GM12872 (cell line): ENCODE measurements around the gene EIF4G3.

Source experiments
- TF ChIP-seq, protein P1 (sequence below): IDR thresholded peaks from 3 replicates; pipeline ENCODE4 v1.5.1; 2011; ENCODE audit warnings: low read depth, mild to moderate bottlenecking, low read length, moderate library complexity; ENCODE audit not compliant: insufficient read depth

EIF4G3 gene

DNA sequence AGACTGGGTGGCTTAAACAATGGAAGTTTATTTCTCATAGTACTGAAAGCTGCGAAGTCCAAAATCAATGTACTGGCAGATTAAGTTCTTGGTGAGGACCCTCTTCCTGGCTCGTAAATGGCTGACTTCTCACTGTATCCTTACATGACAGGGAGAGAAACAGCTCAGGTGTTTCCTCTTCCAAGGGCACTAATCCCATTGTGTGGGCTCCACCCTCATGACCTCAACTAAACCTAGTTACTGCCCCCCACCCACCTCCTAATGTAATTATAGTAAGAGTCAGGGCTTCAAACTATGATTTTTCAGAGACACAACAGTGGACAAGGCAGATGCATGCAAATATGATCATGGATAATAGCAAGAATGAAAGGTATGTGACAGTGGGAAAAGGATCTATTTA, 308.4 kb downstream of the EIF4G3 start:
- TF ChIP-seq, protein P1, sequence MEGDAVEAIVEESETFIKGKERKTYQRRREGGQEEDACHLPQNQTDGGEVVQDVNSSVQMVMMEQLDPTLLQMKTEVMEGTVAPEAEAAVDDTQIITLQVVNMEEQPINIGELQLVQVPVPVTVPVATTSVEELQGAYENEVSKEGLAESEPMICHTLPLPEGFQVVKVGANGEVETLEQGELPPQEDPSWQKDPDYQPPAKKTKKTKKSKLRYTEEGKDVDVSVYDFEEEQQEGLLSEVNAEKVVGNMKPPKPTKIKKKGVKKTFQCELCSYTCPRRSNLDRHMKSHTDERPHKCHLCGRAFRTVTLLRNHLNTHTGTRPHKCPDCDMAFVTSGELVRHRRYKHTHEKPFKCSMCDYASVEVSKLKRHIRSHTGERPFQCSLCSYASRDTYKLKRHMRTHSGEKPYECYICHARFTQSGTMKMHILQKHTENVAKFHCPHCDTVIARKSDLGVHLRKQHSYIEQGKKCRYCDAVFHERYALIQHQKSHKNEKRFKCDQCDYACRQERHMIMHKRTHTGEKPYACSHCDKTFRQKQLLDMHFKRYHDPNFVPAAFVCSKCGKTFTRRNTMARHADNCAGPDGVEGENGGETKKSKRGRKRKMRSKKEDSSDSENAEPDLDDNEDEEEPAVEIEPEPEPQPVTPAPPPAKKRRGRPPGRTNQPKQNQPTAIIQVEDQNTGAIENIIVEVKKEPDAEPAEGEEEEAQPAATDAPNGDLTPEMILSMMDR = no peak

- TF ChIP-seq, protein P1 = no peak
Measured at GRCh38 chr1:20867847-20868246, 308.9 kb downstream of the EIF4G3 start.

GRCh38 chr1:20867062-20867461, 309.6 kb downstream of the EIF4G3 start:
- TF ChIP-seq, protein P1 = no peak

- TF ChIP-seq, protein P1 = no peak
Measured at GRCh38 chr1:20865001-20865400, 311.7 kb downstream of the EIF4G3 start.

GRCh38 chr1:20854529-20854928, 322.2 kb downstream of the EIF4G3 start:
- TF ChIP-seq, protein P1 = no peak

DNA sequence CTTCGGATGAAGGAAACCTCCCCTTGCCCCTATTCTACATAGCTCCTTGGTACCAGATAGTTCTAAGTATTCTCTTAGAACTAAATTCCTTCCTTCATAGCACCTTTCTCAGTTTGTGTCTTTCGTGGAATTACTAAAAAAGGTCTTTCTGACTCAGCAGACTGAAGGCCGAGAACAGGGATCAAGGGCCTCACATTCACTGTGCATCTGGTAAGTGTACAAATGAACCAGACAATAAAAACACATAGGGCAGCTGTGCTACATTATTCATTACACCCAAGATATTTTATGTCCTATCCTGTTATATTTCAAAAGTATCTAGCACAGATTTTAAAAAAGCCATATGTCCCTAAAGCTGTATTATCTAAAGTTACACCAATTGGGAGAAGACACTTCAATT, 326.7 kb downstream of the EIF4G3 start:
- TF ChIP-seq, protein P1 = no peak

GRCh38 chr1:20849100-20849499, 327.6 kb downstream of the EIF4G3 start:
- TF ChIP-seq, protein P1 = no peak

- TF ChIP-seq, protein P1 = no peak
Measured at GRCh38 chr1:20848162-20848561, 328.5 kb downstream of the EIF4G3 start.
